ENCODE results near the gene DOK3. TPM values are rescaled to one million over a fixed set of nuclear protein-coding genes. Genes with fewer than 3 reads are reported as not detected.

DOK3 gene
- total and polyA plus RNA-seq, 2 of the 13 experiments (the other 11 are each of a cell fraction or from before 2014, with no cell fraction given): 1.4 to 1.5 TPM

- TF ChIP-seq SMAD3 (CRISPR knock-in tag; IDR thresholded peaks at IDR 0.05) (0 out of 2 replicates have a peak, but pooled peaks have one; percentile 20), ZNF543 (CRISPR knock-in tag; IDR thresholded peaks at IDR 0.05) (no peak), ETV5 (CRISPR knock-in tag; IDR thresholded peaks at IDR 0.05; ENCODE audit: borderline replicate concordance) (no peak), ZBTB46 (CRISPR knock-in tag; IDR thresholded peaks at IDR 0.05; ENCODE audit: borderline replicate concordance) (no peak), ZNF3 (CRISPR knock-in tag; IDR thresholded peaks at IDR 0.05) (no peak), MXD4 (CRISPR knock-in tag; IDR thresholded peaks at IDR 0.05) (no peak), MED8 (CRISPR knock-in tag; IDR thresholded peaks at IDR 0.05; ENCODE audit: insufficient replicate concordance) (peak; percentile 74), ZNF567 (CRISPR knock-in tag; IDR thresholded peaks at IDR 0.05; ENCODE audit: borderline replicate concordance) (no peak), MTERF4 (CRISPR knock-in tag; IDR thresholded peaks at IDR 0.05) (peak; percentile 92; the same call in 1 of the 2 replicates), JUN (CRISPR knock-in tag; IDR thresholded peaks at IDR 0.05) (no peak), ATF4 (CRISPR knock-in tag; IDR thresholded peaks at IDR 0.05) (0 out of 4 replicates have a peak, but pooled peaks of 1 of the 2 experiments have one; percentile 11), ZNF777 (CRISPR knock-in tag; IDR thresholded peaks at IDR 0.05) (no peak)
- TF ChIP-seq, protein P1, sequence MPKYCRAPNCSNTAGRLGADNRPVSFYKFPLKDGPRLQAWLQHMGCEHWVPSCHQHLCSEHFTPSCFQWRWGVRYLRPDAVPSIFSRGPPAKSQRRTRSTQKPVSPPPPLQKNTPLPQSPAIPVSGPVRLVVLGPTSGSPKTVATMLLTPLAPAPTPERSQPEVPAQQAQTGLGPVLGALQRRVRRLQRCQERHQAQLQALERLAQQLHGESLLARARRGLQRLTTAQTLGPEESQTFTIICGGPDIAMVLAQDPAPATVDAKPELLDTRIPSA (CRISPR knock-in tag; IDR thresholded peaks at IDR 0.05; ENCODE audit: borderline replicate concordance): no peak; the same call in 1 of the 2 replicates
- TF ChIP-seq, protein P2, sequence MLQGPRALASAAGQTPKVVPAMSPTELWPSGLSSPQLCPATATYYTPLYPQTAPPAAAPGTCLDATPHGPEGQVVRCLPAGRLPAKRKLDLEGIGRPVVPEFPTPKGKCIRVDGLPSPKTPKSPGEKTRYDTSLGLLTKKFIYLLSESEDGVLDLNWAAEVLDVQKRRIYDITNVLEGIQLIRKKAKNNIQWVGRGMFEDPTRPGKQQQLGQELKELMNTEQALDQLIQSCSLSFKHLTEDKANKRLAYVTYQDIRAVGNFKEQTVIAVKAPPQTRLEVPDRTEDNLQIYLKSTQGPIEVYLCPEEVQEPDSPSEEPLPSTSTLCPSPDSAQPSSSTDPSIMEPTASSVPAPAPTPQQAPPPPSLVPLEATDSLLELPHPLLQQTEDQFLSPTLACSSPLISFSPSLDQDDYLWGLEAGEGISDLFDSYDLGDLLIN (CRISPR knock-in tag; IDR thresholded peaks at IDR 0.05; ENCODE audit: borderline replicate concordance): 0 out of 2 replicates have a peak, but pooled peaks have one; percentile 6
- TF ChIP-seq, protein P3, sequence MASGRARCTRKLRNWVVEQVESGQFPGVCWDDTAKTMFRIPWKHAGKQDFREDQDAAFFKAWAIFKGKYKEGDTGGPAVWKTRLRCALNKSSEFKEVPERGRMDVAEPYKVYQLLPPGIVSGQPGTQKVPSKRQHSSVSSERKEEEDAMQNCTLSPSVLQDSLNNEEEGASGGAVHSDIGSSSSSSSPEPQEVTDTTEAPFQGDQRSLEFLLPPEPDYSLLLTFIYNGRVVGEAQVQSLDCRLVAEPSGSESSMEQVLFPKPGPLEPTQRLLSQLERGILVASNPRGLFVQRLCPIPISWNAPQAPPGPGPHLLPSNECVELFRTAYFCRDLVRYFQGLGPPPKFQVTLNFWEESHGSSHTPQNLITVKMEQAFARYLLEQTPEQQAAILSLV (CRISPR knock-in tag; IDR thresholded peaks at IDR 0.05; ENCODE audit: borderline replicate concordance): peak; percentile 20; the same call in 1 of the 2 replicates
- TF ChIP-seq, protein P4, sequence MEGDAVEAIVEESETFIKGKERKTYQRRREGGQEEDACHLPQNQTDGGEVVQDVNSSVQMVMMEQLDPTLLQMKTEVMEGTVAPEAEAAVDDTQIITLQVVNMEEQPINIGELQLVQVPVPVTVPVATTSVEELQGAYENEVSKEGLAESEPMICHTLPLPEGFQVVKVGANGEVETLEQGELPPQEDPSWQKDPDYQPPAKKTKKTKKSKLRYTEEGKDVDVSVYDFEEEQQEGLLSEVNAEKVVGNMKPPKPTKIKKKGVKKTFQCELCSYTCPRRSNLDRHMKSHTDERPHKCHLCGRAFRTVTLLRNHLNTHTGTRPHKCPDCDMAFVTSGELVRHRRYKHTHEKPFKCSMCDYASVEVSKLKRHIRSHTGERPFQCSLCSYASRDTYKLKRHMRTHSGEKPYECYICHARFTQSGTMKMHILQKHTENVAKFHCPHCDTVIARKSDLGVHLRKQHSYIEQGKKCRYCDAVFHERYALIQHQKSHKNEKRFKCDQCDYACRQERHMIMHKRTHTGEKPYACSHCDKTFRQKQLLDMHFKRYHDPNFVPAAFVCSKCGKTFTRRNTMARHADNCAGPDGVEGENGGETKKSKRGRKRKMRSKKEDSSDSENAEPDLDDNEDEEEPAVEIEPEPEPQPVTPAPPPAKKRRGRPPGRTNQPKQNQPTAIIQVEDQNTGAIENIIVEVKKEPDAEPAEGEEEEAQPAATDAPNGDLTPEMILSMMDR (CRISPR knock-in tag; IDR thresholded peaks at IDR 0.05): peak; percentile 27; the same call in 1 of the 2 replicates
- TF ChIP-seq, protein P5, sequence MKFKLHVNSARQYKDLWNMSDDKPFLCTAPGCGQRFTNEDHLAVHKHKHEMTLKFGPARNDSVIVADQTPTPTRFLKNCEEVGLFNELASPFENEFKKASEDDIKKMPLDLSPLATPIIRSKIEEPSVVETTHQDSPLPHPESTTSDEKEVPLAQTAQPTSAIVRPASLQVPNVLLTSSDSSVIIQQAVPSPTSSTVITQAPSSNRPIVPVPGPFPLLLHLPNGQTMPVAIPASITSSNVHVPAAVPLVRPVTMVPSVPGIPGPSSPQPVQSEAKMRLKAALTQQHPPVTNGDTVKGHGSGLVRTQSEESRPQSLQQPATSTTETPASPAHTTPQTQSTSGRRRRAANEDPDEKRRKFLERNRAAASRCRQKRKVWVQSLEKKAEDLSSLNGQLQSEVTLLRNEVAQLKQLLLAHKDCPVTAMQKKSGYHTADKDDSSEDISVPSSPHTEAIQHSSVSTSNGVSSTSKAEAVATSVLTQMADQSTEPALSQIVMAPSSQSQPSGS (CRISPR knock-in tag; IDR thresholded peaks at IDR 0.05): no peak
Measured at GRCh38 chr5:177497292-177498012, 12.2 kb downstream of the DOK3 start, which contains the start of gene PDLIM7 (continued).
